Measurements from ENCODE around the gene SEC16A.
"Not testable (repeated sequence)": the region's sequence is repeated elsewhere in the genome, so short reads cannot be mapped to it uniquely, and the experiment has no call there.

Gene SEC16A

GRCh38 chr9:136433043-136433715, 49.7 kb downstream of the SEC16A start:
- no peak for TF ChIP-seq EZH2 (IDR thresholded peaks at IDR 0.05)
- TF ChIP-seq POLR2AphosphoS5 (IDR thresholded peaks at IDR 0.05; ENCODE audit: borderline replicate concordance, low read depth, low read length): no peak
- no peak for TF ChIP-seq FOXP2 (optimal IDR thresholded peaks at IDR 0.05; ENCODE audit: control extremely low read depth, extremely low read length, insufficient read depth)
- no peak overlapping the region for H3K27ac ChIP-seq

GRCh38 chr9:136432591-136432990, 50.2 kb downstream of the SEC16A start:
- no peak overlapping the region for H3K27ac ChIP-seq
- TF ChIP-seq EZH2 (IDR thresholded peaks at IDR 0.05) (no peak), POLR2AphosphoS5 (IDR thresholded peaks at IDR 0.05; ENCODE audit: borderline replicate concordance, low read depth, low read length) (no peak), FOXP2 (optimal IDR thresholded peaks at IDR 0.05; ENCODE audit: control extremely low read depth, extremely low read length, insufficient read depth) (no peak)
- H3K9ac ChIP-seq (ENCODE audit: insufficient read length): no peak overlapping the region
- no peaks in the 10 kb centered on the region; the same call in 1 of the 2 replicates for H3K36me3 ChIP-seq (ENCODE audit: insufficient read depth, low read length)
- H3K4me3 ChIP-seq: no peak overlapping the region
- H3K9me3 ChIP-seq (ENCODE audit: low read depth, low read length): no peaks in the 10 kb centered on the region
- no peak for DNase-seq (ENCODE audit: low read depth, low spot score)

More at GRCh38 chr9:136433043-136433715, 49.7 kb downstream of the SEC16A start:
- no peaks in the 10 kb centered on the region for H3K9me3 ChIP-seq (ENCODE audit: low read depth, low read length)
- H3K36me3 ChIP-seq (ENCODE audit: insufficient read depth, low read length): no peaks in the 10 kb centered on the region; the same call in 1 of the 2 replicates
- H3K4me3 ChIP-seq: no peak overlapping the region
- no peak overlapping the region for H3K9ac ChIP-seq (ENCODE audit: insufficient read length)
- no peak for DNase-seq (ENCODE audit: low read depth, low spot score)

- no peak for DNase-seq (ENCODE audit: low read depth, low spot score)
- no peak overlapping the region for H3K27ac ChIP-seq
- no peaks in the 10 kb centered on the region; the same call in 1 of the 2 replicates for H3K36me3 ChIP-seq (ENCODE audit: insufficient read depth, low read length)
- no peak overlapping the region for H3K9ac ChIP-seq (ENCODE audit: insufficient read length)
- H3K4me3 ChIP-seq: no peak overlapping the region
- TF ChIP-seq FOXP2 (optimal IDR thresholded peaks at IDR 0.05; ENCODE audit: control extremely low read depth, extremely low read length, insufficient read depth): no peak
- no peak for TF ChIP-seq POLR2AphosphoS5 (IDR thresholded peaks at IDR 0.05; ENCODE audit: borderline replicate concordance, low read depth, low read length)
- TF ChIP-seq EZH2 (IDR thresholded peaks at IDR 0.05): no peak
- no peaks in the 10 kb centered on the region for H3K9me3 ChIP-seq (ENCODE audit: low read depth, low read length)
These were observed 51.0 kb downstream of the SEC16A start for GRCh38 chr9:136431782-136432350.

GRCh38 chr9:136430588-136431234, 52.1 kb downstream of the SEC16A start:
- no peak overlapping the region for H3K4me3 ChIP-seq
- TF ChIP-seq POLR2AphosphoS5 (IDR thresholded peaks at IDR 0.05; ENCODE audit: borderline replicate concordance, low read depth, low read length): no peak
- no peak for TF ChIP-seq FOXP2 (optimal IDR thresholded peaks at IDR 0.05; ENCODE audit: control extremely low read depth, extremely low read length, insufficient read depth)
- H3K27ac ChIP-seq: no peak overlapping the region
- no peaks in the 10 kb centered on the region; the same call in 1 of the 2 replicates for H3K36me3 ChIP-seq (ENCODE audit: insufficient read depth, low read length)
- DNase-seq (ENCODE audit: low read depth, low spot score): no peak
- no peaks in the 10 kb centered on the region for H3K9me3 ChIP-seq (ENCODE audit: low read depth, low read length)
- no peak overlapping the region for H3K9ac ChIP-seq (ENCODE audit: insufficient read length)

GRCh38 chr9:136429683-136430491, 53.0 kb downstream of the SEC16A start:
- no peaks in the 10 kb centered on the region for H3K9me3 ChIP-seq (ENCODE audit: low read depth, low read length)
- no peak for DNase-seq (ENCODE audit: low read depth, low spot score)
- no peak for TF ChIP-seq EZH2 (IDR thresholded peaks at IDR 0.05)
- no peak for TF ChIP-seq POLR2AphosphoS5 (IDR thresholded peaks at IDR 0.05; ENCODE audit: borderline replicate concordance, low read depth, low read length)
- no peak for TF ChIP-seq FOXP2 (optimal IDR thresholded peaks at IDR 0.05; ENCODE audit: control extremely low read depth, extremely low read length, insufficient read depth)
- no peak overlapping the region for H3K9ac ChIP-seq (ENCODE audit: insufficient read length)
- no peak overlapping the region for H3K4me3 ChIP-seq
- H3K27ac ChIP-seq: no peak overlapping the region
- no peaks in the 10 kb centered on the region; the same call in 1 of the 2 replicates for H3K36me3 ChIP-seq (ENCODE audit: insufficient read depth, low read length)

DNA sequence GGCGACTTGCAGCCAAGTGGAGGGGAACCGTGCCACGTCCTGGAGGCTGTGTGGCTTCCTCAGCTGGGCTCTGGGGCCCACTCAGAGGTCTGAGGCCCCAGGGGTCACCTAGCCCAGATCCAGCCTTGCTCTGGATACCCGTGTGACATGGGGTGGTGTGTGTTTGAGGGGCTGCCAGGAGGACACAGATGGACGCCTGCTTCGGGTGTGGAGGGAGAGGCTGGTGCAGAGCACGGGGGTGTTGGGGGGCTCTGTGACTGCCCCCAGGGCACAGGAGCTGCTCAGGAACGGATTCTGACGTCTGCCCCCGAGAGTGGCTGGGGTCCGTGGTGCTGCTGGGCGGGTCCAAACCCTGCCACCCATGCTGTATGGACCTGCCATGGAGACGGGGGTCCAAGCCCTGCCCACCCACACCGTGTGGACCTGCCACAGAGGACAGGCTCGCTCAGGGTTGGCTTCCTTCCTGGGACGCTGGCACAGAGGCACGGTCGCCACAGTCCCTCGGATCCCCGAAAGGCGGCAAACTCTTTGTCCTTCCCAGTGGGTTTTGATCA, 53.7 kb downstream of the SEC16A start:
- TF ChIP-seq FOXP2 (optimal IDR thresholded peaks at IDR 0.05; ENCODE audit: control extremely low read depth, extremely low read length, insufficient read depth) (no peak), EZH2 (IDR thresholded peaks at IDR 0.05) (no peak)
- H3K9me3 ChIP-seq (ENCODE audit: low read depth, low read length): no peaks in the 10 kb centered on the region
- no peak overlapping the region for H3K9ac ChIP-seq (ENCODE audit: insufficient read length)
- H3K4me3 ChIP-seq: no peak overlapping the region
- peaks cover 4% of the 10 kb centered on the region; the same call in 1 of the 2 replicates for H3K36me3 ChIP-seq (ENCODE audit: insufficient read depth, low read length)
- DNase-seq (ENCODE audit: low read depth, low spot score): no peak
- no peak overlapping the region for H3K27ac ChIP-seq

DNA sequence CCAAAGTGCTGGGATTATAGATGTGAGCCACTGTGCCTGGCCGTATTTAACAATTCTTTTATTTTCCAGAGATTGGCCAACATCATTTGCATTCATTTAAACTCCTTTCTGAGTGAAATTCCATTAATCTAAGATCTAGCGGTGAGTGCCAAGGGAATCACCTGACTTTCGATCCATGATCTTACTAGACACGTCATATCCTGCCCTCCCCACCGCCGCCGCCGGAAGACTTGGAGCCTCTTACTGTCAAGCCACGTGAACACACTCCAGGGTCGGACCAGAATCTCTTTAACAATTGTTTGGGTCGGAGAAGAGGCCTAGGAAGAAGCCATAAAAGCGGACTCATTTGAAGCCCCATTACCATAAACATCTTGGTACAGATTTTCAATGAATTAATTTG, 56.1 kb downstream of the SEC16A start:
- Histone ChIP-seq H3K9me3 (ENCODE audit: low read depth, low read length) (no peaks in the 10 kb centered on the region), H3K27ac (no peak overlapping the region), H3K4me3 (no peak overlapping the region), H3K36me3 (ENCODE audit: insufficient read depth, low read length) (peaks cover 24% of the 10 kb centered on the region; the same call in 1 of the 2 replicates), H3K9ac (ENCODE audit: insufficient read length) (no peak overlapping the region)
- DNase-seq (ENCODE audit: low read depth, low spot score): no peak
- no peak for TF ChIP-seq POLR2AphosphoS5 (IDR thresholded peaks at IDR 0.05; ENCODE audit: borderline replicate concordance, low read depth, low read length)
- no peak for TF ChIP-seq FOXP2 (optimal IDR thresholded peaks at IDR 0.05; ENCODE audit: control extremely low read depth, extremely low read length, insufficient read depth)
- TF ChIP-seq EZH2 (IDR thresholded peaks at IDR 0.05): no peak

GRCh38 chr9:136425367-136425766, 57.5 kb downstream of the SEC16A start:
- DNase-seq (ENCODE audit: low read depth, low spot score); H3K9me3 ChIP-seq (ENCODE audit: low read depth, low read length); H3K4me3 ChIP-seq; H3K9ac ChIP-seq (ENCODE audit: insufficient read length); H3K27ac ChIP-seq: not testable (repeated sequence)
- H3K36me3 ChIP-seq (ENCODE audit: insufficient read depth, low read length): peaks cover 35% of the 10 kb centered on the region; the same call in 1 of the 2 replicates

Data from SK-N-MC (cell line).